ENCODE results near the gene CYTH1.

DNA sequence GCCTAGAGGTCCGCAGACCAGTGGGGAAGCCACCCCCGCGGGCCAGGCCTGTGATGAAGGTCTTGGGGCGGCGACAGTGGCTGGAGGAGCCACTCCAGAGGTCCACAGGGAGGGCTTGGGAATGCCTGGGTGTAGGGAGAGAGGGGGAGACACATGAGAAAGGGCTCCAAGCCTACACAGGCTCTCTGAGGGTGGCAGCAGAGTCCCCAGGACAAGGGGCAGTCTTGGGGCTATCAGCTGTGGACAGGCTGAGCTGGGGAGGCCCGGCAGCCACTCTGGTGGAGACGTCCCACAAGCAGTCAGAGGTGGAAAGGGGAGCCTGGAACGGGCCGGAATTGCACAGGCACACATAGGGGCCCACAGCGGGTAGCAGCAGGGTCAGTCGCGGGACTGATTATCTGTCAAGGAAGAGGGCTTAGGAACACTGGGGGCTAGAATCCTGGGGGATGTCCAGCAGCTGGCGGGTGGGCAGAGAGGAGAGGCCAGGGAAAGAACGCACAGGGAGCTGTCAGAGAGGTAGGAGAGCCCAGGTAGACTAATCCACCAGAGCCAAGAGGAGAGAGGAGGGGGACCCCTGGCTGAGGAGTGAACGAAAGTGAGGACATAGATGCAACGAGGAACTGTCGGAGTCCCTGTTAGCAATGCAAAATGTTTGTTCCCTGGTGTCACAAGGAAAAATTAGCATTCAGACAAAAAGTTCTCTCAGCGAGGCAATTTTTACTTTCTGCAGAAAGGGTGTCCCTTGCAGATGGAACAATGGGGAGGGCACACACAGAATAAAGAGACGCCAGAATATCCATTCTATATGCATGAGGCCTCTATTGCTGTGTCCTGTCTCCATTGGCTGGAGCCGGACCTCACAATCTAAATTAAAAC lies 111.0 kb downstream of the CYTH1 start:
- TF ChIP-seq, protein P1, sequence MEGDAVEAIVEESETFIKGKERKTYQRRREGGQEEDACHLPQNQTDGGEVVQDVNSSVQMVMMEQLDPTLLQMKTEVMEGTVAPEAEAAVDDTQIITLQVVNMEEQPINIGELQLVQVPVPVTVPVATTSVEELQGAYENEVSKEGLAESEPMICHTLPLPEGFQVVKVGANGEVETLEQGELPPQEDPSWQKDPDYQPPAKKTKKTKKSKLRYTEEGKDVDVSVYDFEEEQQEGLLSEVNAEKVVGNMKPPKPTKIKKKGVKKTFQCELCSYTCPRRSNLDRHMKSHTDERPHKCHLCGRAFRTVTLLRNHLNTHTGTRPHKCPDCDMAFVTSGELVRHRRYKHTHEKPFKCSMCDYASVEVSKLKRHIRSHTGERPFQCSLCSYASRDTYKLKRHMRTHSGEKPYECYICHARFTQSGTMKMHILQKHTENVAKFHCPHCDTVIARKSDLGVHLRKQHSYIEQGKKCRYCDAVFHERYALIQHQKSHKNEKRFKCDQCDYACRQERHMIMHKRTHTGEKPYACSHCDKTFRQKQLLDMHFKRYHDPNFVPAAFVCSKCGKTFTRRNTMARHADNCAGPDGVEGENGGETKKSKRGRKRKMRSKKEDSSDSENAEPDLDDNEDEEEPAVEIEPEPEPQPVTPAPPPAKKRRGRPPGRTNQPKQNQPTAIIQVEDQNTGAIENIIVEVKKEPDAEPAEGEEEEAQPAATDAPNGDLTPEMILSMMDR (IDR thresholded peaks at IDR 0.05), result no peak
- no peak for TF ChIP-seq POLR2A (IDR thresholded peaks at IDR 0.05)

Data from Peyer's patch (tissue), 4 donors.